Measurements from ENCODE around the gene NDUFB10.

GRCh38 chr16:1990351-1991134 lies 31.2 kb downstream of the NDUFB10 start:
- TF ChIP-seq ZNF274 (IDR thresholded peaks at IDR 0.05; ENCODE audit: low read depth, low read length) (no peak), YY1 (IDR thresholded peaks at IDR 0.05; ENCODE audit: insufficient read depth, insufficient read length) (no peak), SUZ12 (IDR thresholded peaks at IDR 0.05; ENCODE audit: extremely low read depth, insufficient read depth, insufficient read length) (no peak)

Data from NT2/D1 (cell line).